Sigmoid colon (tissue), 4 donors: ENCODE data around the gene GPRIN1.

Experiments
- EP300 ChIP-seq, 4 donors: sonication (generic); formaldehyde crosslinking; IDR thresholded peaks; one replicate each; pipeline ENCODE4 v1.6.1; 2017; ENCODE audit warnings: antibody characterized with exemption in 4 of 4
- POLR2A ChIP-seq, 2 donors: fragments of 450-650 bp; IDR thresholded peaks; one replicate each; pipeline ENCODE4 v1.6.1; 2016; ENCODE audit warnings: antibody characterized with exemption in 2 of 2, mild to moderate bottlenecking in 2 of 2, moderate library complexity in 2 of 2
- POLR2AphosphoS5 ChIP-seq, 4 donors: sonication (generic); formaldehyde crosslinking; IDR thresholded peaks; one replicate each; pipeline ENCODE4 v1.6.1; 2017; ENCODE audit warnings: antibody characterized with exemption in 4 of 4
- TF ChIP-seq, protein P1 (sequence below), 4 experiments: fragments of 450-650 bp in 3 of 4; fragments of 200-600 bp in 1 of 4; IDR thresholded peaks; one replicate each; pipeline ENCODE4 v1.5.1; 2016 to 2019; ENCODE audit warnings: antibody characterized with exemption in 4 of 4, mild to moderate bottlenecking in 3 of 4, moderate library complexity in 2 of 4

DNA sequence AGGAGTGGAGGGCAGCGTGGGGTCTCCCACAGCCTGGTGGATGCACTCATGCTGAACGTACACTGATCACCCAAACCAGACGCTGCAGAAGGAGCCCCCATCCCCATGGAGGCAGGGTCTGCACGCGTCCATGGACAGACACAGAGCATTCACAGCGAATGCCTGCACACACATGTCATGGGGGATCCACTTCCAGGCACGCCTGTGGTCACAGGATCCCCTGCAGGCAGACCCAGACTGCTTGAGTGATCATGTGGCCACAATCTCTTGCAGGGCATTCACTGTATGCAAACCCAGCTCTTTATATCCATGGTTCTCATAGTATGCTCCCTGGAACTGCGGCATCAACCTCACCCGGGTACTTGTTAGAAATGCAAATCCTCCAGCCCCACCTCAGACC, 15.0 kb upstream of the GPRIN1 start:
- TF ChIP-seq, protein P1, sequence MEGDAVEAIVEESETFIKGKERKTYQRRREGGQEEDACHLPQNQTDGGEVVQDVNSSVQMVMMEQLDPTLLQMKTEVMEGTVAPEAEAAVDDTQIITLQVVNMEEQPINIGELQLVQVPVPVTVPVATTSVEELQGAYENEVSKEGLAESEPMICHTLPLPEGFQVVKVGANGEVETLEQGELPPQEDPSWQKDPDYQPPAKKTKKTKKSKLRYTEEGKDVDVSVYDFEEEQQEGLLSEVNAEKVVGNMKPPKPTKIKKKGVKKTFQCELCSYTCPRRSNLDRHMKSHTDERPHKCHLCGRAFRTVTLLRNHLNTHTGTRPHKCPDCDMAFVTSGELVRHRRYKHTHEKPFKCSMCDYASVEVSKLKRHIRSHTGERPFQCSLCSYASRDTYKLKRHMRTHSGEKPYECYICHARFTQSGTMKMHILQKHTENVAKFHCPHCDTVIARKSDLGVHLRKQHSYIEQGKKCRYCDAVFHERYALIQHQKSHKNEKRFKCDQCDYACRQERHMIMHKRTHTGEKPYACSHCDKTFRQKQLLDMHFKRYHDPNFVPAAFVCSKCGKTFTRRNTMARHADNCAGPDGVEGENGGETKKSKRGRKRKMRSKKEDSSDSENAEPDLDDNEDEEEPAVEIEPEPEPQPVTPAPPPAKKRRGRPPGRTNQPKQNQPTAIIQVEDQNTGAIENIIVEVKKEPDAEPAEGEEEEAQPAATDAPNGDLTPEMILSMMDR (IDR thresholded peaks at IDR 0.05) = no peak
- TF ChIP-seq POLR2A (IDR thresholded peaks at IDR 0.05) = no peak
- TF ChIP-seq POLR2AphosphoS5 (IDR thresholded peaks at IDR 0.05) = no peak
- no peak for TF ChIP-seq EP300 (IDR thresholded peaks at IDR 0.05)
